ENCODE measurements around the gene ZCWPW2. TPM values are rescaled to one million over a fixed set of nuclear protein-coding genes. Genes with fewer than 3 reads are reported as not detected.

ZCWPW2 gene
- total RNA-seq, 1 donor from 2014 or later = 1.5 TPM

- Mint-ChIP-seq H3K4me1 (peaks cover 46% of the 10 kb centered on the region), H3K27me3 (ENCODE audit: low read depth) (no peaks in the 10 kb centered on the region), H3K36me3 (no peaks in the 10 kb centered on the region), H3K9me3 (no peaks in the 10 kb centered on the region), H3K27ac (peak overlapping the region; percentile 44), H3K4me3 (no peak overlapping the region)
- DNase-seq (ENCODE audit: low spot score in 2 of 2, unreplicated experiment in 2 of 2) = no peak
- no peak for TF ChIP-seq CTCF (IDR thresholded peaks at IDR 0.05; ENCODE audit: unreplicated experiment)
Observed at GRCh38 chr3:28343144-28343543, 5.4 kb upstream of the ZCWPW2 start.

- no peak overlapping the region for H3K27ac Mint-ChIP-seq
- H3K4me3 Mint-ChIP-seq = no peak overlapping the region
- no peaks in the 10 kb centered on the region for H3K27me3 Mint-ChIP-seq (ENCODE audit: low read depth)
- DNase-seq (ENCODE audit: low spot score in 2 of 2, unreplicated experiment in 2 of 2) = no peak
- H3K36me3 Mint-ChIP-seq = no peaks in the 10 kb centered on the region
- H3K4me1 Mint-ChIP-seq = peaks cover 53% of the 10 kb centered on the region
- H3K9me3 Mint-ChIP-seq = no peaks in the 10 kb centered on the region
- TF ChIP-seq CTCF (IDR thresholded peaks at IDR 0.05; ENCODE audit: unreplicated experiment) = no peak
Observed at GRCh38 chr3:28345690-28346089, 2.8 kb upstream of the ZCWPW2 start.

- no peak for TF ChIP-seq CTCF (IDR thresholded peaks at IDR 0.05; ENCODE audit: unreplicated experiment)
- H3K4me3 Mint-ChIP-seq = peak overlapping the region; percentile 88
- peaks cover 4% of the 10 kb centered on the region for H3K9me3 Mint-ChIP-seq
- no peak for DNase-seq (ENCODE audit: low spot score in 2 of 2, unreplicated experiment in 2 of 2)
- H3K27ac Mint-ChIP-seq = peak overlapping the region; percentile 99
- H3K27me3 Mint-ChIP-seq (ENCODE audit: low read depth) = no peaks in the 10 kb centered on the region
- H3K36me3 Mint-ChIP-seq = peaks cover 7% of the 10 kb centered on the region
- peaks cover 43% of the 10 kb centered on the region for H3K4me1 Mint-ChIP-seq
Observed at GRCh38 chr3:28347374-28348264, 902 bp upstream of the ZCWPW2 start.

- peak overlapping the region; percentile 99 for H3K27ac Mint-ChIP-seq
- H3K9me3 Mint-ChIP-seq = peaks cover 4% of the 10 kb centered on the region
- peaks cover 38% of the 10 kb centered on the region for H3K4me1 Mint-ChIP-seq
- H3K36me3 Mint-ChIP-seq = peaks cover 7% of the 10 kb centered on the region
- TF ChIP-seq CTCF (IDR thresholded peaks at IDR 0.05; ENCODE audit: unreplicated experiment) = no peak
- peak overlapping the region; percentile 88 for H3K4me3 Mint-ChIP-seq
- no peaks in the 10 kb centered on the region for H3K27me3 Mint-ChIP-seq (ENCODE audit: low read depth)
- DNase-seq (ENCODE audit: low spot score in 2 of 2, unreplicated experiment in 2 of 2) = no peak
Observed at GRCh38 chr3:28348265-28348628, 274 bp upstream of the ZCWPW2 start.

GRCh38 chr3:28349469-28350000 is 1.0 kb downstream of the ZCWPW2 start:
- Mint-ChIP-seq H3K36me3 (peaks cover 16% of the 10 kb centered on the region), H3K27ac (peak overlapping the region; percentile 99), H3K4me1 (peaks cover 36% of the 10 kb centered on the region), H3K9me3 (peaks cover 13% of the 10 kb centered on the region), H3K27me3 (ENCODE audit: low read depth) (no peaks in the 10 kb centered on the region), H3K4me3 (peak overlapping the region; percentile 88)
- DNase-seq (ENCODE audit: low spot score in 2 of 2, unreplicated experiment in 2 of 2) = no peak
- TF ChIP-seq CTCF (IDR thresholded peaks at IDR 0.05; ENCODE audit: unreplicated experiment) = no peak

All from mesothelial cell of epicardium (in vitro differentiated cells).